Neutrophil (primary cell): Measurements from ENCODE around the gene MAJIN.

Experiments
- H3K27ac ChIP-seq: fragments of 200-600 bp; sonication (generic); 2 replicates; pipeline ENCODE4 v1.5.1; 2016; ENCODE audit warnings: mild to moderate bottlenecking, moderate library complexity
- H3K27me3 ChIP-seq: fragments of 200-600 bp; sonication (generic); 2 replicates; pipeline ENCODE4 v1.6.0; 2016; ENCODE audit warnings: mild to moderate bottlenecking
- H3K36me3 ChIP-seq: fragments of 200-600 bp; sonication (generic); 2 replicates; pipeline ENCODE4 v1.5.1; 2017
- H3K4me1 ChIP-seq, 2 experiments: fragments of 200-600 bp in 1 of 2; sonication (generic) in 1 of 2; 1 replicate in 1 of 2; 2 replicates in 1 of 2; pipeline versions ENCODE4 v1.5.1 to v1.6.1; 2013 to 2016; ENCODE audit warnings: low read depth in 1 of 2, low read length in 1 of 2, mild to moderate bottlenecking in 1 of 2, moderate library complexity in 1 of 2; ENCODE audit not compliant: control insufficient read depth in 1 of 2, insufficient read depth in 1 of 2
- H3K4me3 ChIP-seq, 2 experiments: fragments of 200-600 bp in 1 of 2; sonication (generic) in 1 of 2; 1 replicate in 1 of 2; 2 replicates in 1 of 2; pipeline ENCODE4 v1.5.1; 2013 to 2016; ENCODE audit warnings: low read depth in 1 of 2, low read length in 1 of 2, mild to moderate bottlenecking in 1 of 2, moderate library complexity in 1 of 2
- H3K9me3 ChIP-seq: fragments of 200-600 bp; sonication (generic); 2 replicates; pipeline ENCODE4 v1.5.1; 2016
- TF ChIP-seq, protein P1 (sequence below): fragments of 200-600 bp; sonication (generic); IDR thresholded peaks from 2 replicates; pipeline ENCODE4 v1.5.1; 2016; ENCODE audit warnings: antibody characterized with exemption

Gene MAJIN

DNA sequence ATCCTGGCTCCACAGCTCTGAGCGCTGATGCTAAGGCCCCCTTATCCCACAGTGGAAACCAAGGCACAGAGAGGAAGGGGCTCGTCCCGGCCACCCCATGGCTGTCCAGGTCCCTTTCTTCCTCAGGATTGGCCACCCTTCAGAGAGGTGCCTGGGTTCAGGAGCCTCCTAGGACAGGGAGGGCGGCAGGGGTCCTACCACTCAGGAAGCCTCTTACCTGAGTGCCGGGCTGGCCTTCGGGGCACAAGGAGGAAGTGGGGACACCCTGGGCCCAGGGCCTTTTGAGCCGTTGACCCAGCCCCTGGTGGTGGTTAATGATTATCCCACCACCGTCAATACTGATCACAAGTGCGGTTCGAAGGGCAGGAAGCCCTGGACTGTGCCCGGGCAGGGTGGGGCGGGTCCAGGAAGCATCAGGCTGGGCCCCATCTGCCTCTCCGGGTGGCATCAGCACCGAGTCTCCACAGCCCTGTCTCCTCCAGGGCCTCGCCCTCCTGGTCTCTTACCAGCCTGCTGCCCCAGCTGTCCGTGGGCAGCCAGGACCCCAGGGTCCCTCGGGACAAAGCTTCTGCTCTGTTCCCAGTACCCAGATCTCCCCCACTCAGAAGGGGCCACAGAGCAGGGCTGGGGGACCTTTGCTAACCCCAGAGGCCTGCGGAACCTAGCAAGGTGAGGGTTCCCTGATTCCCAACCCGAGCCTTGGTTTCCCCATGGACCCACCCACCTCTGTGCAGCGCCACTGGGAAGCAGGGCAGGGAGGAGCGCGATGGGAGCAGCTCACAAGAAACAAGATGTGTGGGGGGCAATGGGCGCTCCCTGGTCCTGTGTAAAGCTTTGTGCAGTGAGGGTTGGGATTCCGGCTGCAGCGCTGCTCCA, 78.5 kb downstream of the MAJIN start:
- H3K4me3 ChIP-seq, result no peak overlapping the region
- H3K9me3 ChIP-seq, result no peaks in the 10 kb centered on the region
- no peaks in the 10 kb centered on the region for H3K27me3 ChIP-seq
- peaks cover 32 to 35% of the 10 kb centered on the region in 2 experiments for H3K4me1 ChIP-seq
- peak overlapping the region; percentile 38 for H3K27ac ChIP-seq
- TF ChIP-seq, protein P1, sequence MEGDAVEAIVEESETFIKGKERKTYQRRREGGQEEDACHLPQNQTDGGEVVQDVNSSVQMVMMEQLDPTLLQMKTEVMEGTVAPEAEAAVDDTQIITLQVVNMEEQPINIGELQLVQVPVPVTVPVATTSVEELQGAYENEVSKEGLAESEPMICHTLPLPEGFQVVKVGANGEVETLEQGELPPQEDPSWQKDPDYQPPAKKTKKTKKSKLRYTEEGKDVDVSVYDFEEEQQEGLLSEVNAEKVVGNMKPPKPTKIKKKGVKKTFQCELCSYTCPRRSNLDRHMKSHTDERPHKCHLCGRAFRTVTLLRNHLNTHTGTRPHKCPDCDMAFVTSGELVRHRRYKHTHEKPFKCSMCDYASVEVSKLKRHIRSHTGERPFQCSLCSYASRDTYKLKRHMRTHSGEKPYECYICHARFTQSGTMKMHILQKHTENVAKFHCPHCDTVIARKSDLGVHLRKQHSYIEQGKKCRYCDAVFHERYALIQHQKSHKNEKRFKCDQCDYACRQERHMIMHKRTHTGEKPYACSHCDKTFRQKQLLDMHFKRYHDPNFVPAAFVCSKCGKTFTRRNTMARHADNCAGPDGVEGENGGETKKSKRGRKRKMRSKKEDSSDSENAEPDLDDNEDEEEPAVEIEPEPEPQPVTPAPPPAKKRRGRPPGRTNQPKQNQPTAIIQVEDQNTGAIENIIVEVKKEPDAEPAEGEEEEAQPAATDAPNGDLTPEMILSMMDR, result no peak
- peaks cover 49% of the 10 kb centered on the region for H3K36me3 ChIP-seq

DNA sequence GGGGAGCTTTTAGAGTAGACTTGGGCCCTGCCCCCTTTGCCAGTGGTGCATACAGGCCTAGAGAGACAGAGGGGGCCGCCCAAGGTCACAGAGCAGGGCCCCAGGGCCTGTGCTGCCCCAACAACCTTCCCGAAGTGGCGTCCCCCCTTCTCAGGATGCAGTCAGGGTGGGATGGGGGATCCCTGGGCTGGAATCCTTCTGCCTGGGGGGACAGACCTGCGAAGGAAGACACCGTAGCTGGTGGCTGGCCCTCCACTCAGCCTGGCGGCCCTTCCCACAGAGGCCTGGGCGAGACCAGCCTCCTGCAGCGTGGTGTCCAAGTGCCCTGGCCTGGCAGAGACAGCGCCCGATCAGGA, 79.1 kb downstream of the MAJIN start:
- Histone ChIP-seq H3K9me3 (no peaks in the 10 kb centered on the region), H3K4me3 (no peak overlapping the region), H3K27me3 (no peaks in the 10 kb centered on the region), H3K27ac (peak overlapping the region; percentile 15), H3K4me1 (peaks cover 38 to 41% of the 10 kb centered on the region in 2 experiments), H3K36me3 (peaks cover 43% of the 10 kb centered on the region)
- TF ChIP-seq, protein P1, result no peak

DNA sequence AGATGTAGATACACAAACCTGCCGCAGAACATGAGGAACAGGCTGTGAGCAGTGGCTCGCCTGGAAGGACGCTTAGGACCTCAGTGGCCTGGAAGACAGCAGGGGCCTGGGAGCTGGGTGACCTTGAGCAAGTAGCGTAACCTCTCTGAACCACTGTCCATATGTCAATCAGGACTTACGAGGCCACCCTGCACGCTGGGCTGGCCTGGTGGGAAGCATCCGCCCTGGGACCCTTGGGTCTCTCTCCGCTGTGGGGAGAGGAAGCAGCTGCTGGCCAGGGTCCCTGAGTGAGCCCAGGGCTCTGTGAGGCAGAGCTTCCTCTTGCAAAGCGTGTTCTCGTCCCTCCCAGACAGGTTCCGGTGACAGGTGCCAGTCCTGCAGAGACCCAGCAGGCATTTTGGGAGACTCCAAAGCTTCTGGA, 79.5 kb downstream of the MAJIN start:
- no peak overlapping the region for H3K4me3 ChIP-seq
- peaks cover 39% of the 10 kb centered on the region for H3K36me3 ChIP-seq
- no peaks in the 10 kb centered on the region for H3K27me3 ChIP-seq
- H3K4me1 ChIP-seq, result peaks cover 42 to 45% of the 10 kb centered on the region in 2 experiments
- peak overlapping the region; percentile 15 for H3K27ac ChIP-seq
- H3K9me3 ChIP-seq, result no peaks in the 10 kb centered on the region
- TF ChIP-seq, protein P1, result no peak

DNA sequence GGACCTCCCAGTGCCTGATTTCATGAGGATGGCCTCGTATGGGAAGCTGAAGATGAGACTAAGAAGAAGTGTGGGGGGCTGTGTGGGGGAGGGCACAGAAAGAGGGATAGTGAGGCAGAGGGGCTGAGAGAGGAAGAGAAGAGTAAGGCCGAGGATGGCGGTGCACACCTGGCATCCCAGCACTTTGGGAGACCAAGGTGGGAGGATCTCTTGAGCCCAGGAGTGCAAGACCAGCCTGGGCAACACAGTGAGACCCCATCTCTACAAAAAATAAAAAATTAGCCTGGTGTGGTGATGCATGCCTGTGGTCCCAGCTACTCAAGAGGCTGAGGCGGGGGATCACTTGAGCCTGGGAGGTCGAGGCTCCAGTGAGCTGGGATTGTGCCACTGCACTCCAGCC, 80.0 kb downstream of the MAJIN start:
- no peak overlapping the region for H3K27ac ChIP-seq
- H3K36me3 ChIP-seq, result peaks cover 33% of the 10 kb centered on the region
- no peak overlapping the region for H3K4me3 ChIP-seq
- H3K27me3 ChIP-seq, result no peaks in the 10 kb centered on the region
- peaks cover 48 to 51% of the 10 kb centered on the region in 2 experiments for H3K4me1 ChIP-seq
- no peaks in the 10 kb centered on the region for H3K9me3 ChIP-seq
- TF ChIP-seq, protein P1, result no peak

DNA sequence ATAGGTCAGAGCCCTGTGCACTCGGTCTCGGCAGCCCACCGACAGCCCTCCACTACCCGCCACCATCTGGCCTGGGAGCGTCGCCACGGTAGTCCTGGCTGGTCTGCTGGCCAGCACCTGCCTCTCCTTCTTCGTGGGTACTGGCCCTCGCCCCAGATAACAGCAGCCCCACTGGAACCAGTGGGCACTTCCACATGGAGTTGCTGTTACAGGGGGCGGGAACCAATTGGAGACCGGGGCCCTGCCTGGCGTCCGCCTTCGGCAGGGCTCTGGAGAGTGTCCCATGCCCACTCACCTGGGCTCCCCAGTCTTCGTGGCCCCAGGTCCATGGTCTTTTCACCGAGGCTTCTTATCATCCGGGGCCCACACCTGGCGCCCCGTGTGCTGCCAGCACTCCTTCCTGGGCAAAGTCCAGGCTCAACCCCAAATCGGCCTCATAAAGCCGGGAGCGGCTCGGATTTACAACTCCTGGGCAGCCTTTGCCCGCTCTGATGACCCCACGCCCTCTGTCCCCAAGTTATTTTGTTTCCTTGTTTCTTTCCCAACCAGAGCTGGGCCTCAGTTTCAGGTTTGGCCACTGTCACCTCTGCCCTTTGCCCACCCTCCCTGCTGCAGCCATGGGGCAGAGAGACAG, 80.6 kb downstream of the MAJIN start:
- Histone ChIP-seq H3K27me3 (no peaks in the 10 kb centered on the region), H3K9me3 (no peaks in the 10 kb centered on the region), H3K36me3 (peaks cover 28% of the 10 kb centered on the region), H3K4me3 (no peak overlapping the region), H3K27ac (no peak overlapping the region), H3K4me1 (peaks cover 51 to 54% of the 10 kb centered on the region in 2 experiments)
- TF ChIP-seq, protein P1, result no peak
